Upper lobe of left lung (tissue), 4 donors: ENCODE results near the gene CTLA4.

Experiments
- CTCF ChIP-seq, 6 experiments: fragments of 450-650 bp in 4 of 6; fragments of 200-600 bp in 2 of 6; sonication (generic) in 2 of 6; IDR thresholded peaks; one replicate each; pipeline ENCODE4 v1.5.1; 2016 to 2019; ENCODE audit warnings: antibody characterized with exemption in 6 of 6
- POLR2AphosphoS5 ChIP-seq, 2 donors: sonication (generic); formaldehyde crosslinking; IDR thresholded peaks; one replicate each; pipeline ENCODE4 v1.5.1; 2017; ENCODE audit warnings: antibody characterized with exemption in 2 of 2

GRCh38 chr2:203914546-203915182, 47.1 kb downstream of the CTLA4 start:
- TF ChIP-seq CTCF (IDR thresholded peaks at IDR 0.05), result no peak
- no peak for TF ChIP-seq POLR2AphosphoS5 (IDR thresholded peaks at IDR 0.05)
